Heart left ventricle (tissue), 16 donors: ENCODE results near the gene TDG. TPM values are rescaled to one million over a fixed set of nuclear protein-coding genes. Genes with fewer than 3 reads are reported as not detected.

ENCODE experiments used
- ATAC-seq, 4 donors: fragments of 200-7000 bp; cut with Tn5 transposase; one replicate each; pipeline ENCODE4 v1.9.1; 2020 to 2022; ENCODE audit warnings: moderate library complexity in 4 of 4, mild to moderate bottlenecking in 3 of 4, moderate number of reproducible peaks in 1 of 4
- DNase-seq, 5 donors: peaks; one replicate each; pipeline ENCODE4 v3.0.0-alpha.2; 2020
- H3K27ac ChIP-seq, 12 donors: fragments of 200-600 bp; sonication (generic) in 4 of 12; one replicate each; pipeline versions ENCODE4 v1.5.0 to v1.8.0; 2016 to 2022; ENCODE audit warnings: mild to moderate bottlenecking in 2 of 12
- H3K27me3 ChIP-seq, 9 donors: fragments of 200-600 bp; sonication (generic) in 2 of 9; one replicate each; pipeline versions ENCODE4 v1.5.1 to v1.8.0; 2016 to 2022; ENCODE audit warnings: mild to moderate bottlenecking in 3 of 9
- H3K36me3 ChIP-seq, 9 donors: fragments of 200-600 bp; sonication (generic) in 2 of 9; one replicate each; pipeline versions ENCODE4 v1.5.0 to v1.8.0; 2018 to 2022; ENCODE audit warnings: mild to moderate bottlenecking in 2 of 9
- H3K4me1 ChIP-seq, 12 donors: fragments of 200-600 bp; sonication (generic) in 4 of 12; one replicate each; pipeline versions ENCODE4 v1.5.0 to v1.8.0; 2016 to 2022; ENCODE audit warnings: mild to moderate bottlenecking in 3 of 12
- H3K4me3 ChIP-seq, 12 donors: fragments of 200-600 bp; sonication (generic) in 4 of 12; one replicate each; pipeline versions ENCODE4 v1.5.0 to v1.8.0; 2017 to 2022; ENCODE audit warnings: mild to moderate bottlenecking in 9 of 12, moderate library complexity in 4 of 12
- H3K9me3 ChIP-seq, 12 donors: fragments of 200-600 bp; sonication (generic) in 4 of 12; one replicate each; pipeline versions ENCODE4 v1.5.0 to v1.8.0; 2016 to 2022; ENCODE audit warnings: mild to moderate bottlenecking in 1 of 12
- POLR2A ChIP-seq, 2 donors: fragments of 450-650 bp; IDR thresholded peaks; one replicate each; pipeline ENCODE4 v1.6.1; 2017; ENCODE audit warnings: antibody characterized with exemption in 2 of 2, mild to moderate bottlenecking in 2 of 2, moderate library complexity in 2 of 2
- WGBS, 4 donors: extraction: QIAGEN DNeasy Blood & Tissue Kit in 2 of 4; methylation state at CpG; one replicate each; pipeline versions ENCODE4 v1.1.5 to v1.1.7; 2013 to 2018; 5-methylcytosine and 5-hydroxymethylcytosine counted together
- intact Hi-C, 10 donors: fragments of 100-400 bp; cut with DNase I; formaldehyde crosslinking; loops; one replicate each; pipeline versions ENCODE4 v1.11.1 to v1.14.2; 2022
- polyA plus RNA-seq, 2 donors: library from polyadenylated mRNA; stranded (reverse); fragments of 200-250 nt; gene quantifications; one replicate each; pipeline ENCODE4 v1.2.3, GENCODE V29; 2013
- total RNA-seq, 9 donors: library from RNA; depleted of rRNA in 2 of 9; stranded (reverse); fragments of >200 nt in 2 of 9; fragmentation: NEBNext Ultra II Directional in 3 of 9; extraction: Animal tissue kit (Norgen Biotek cat#: 25700) in 3 of 9; gene quantifications; one replicate each; pipeline versions ENCODE4 v1.1.0 to v1.2.4, GENCODE V29; 2016 to 2023
- TF ChIP-seq, protein P1 (sequence below), 12 donors: fragments of 200-600 bp; sonication (generic) in 4 of 12; IDR thresholded peaks; one replicate each; pipeline versions ENCODE4 v1.5.0 to v1.8.0; 2018 to 2022; ENCODE audit warnings: antibody characterized with exemption in 12 of 12, mild to moderate bottlenecking in 5 of 12
- donor health status: ischemic (EF 13 %, LVEDD 7.1; RV severe dilation, severe dysfunction).
- donor health status: healthy with polysubstance abuse.
- donor health status: DM: no; HTN: yes; CAD: no.
- donor health status: DM: no; HTN: no; CAD: no.
- donor health status: ischemic (EF 25% LVEDD 6.9; RV normal size, moderate dysfunction).
- donor health status: ischemic (EF 25% LVEDD 5.7; RV mildly dilated, moderate dysfunction).
- donor health status: healthy.
- donor health status: DM: yes; HTN: yes; CAD: no.
- donor health status: ischemic (EF 35%, LVEDD 5.7; RV mildly dilated, moderate dysfunction).
- donor health status: nonischemic (EF 11% LVEDD 7.7; RV severe dilation, severe dysfunction).
- donor health status: DM: yes; HTN: yes; CAD: no.
- donor health status: PGD.
- donor health status: ischemic (EF 29% LVEDD 5.4; RV normal size, mild dysfunction).
- donor health status: nonischemic (EF 23%, LVEDD 6.1; RV moderate dilation, normal function).

TDG gene
- total and polyA plus RNA-seq, 11 donors: 7.4 to 15.5 (median 13.1) TPM

DNA sequence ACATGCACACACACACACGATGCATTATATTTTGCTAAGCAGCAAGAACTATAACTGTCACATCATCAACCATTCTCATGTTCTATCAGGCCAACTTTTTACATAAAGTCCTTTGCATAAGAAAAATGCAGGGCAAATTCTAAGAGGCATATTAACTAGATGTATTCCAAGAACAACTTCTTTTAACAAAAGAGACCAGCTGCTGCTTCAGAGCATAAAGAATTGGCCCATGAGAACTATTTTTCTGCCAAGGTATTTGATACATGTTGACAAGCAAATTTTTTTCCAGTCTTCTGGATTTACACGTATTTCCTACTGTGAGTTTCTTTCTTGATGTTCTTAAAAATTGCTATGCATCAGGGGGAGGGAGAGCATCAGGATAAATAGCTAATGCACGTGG lies 57.1 kb downstream of the TDG start:
- H3K27me3 ChIP-seq: no peaks in the 10 kb centered on the region
- WGBS, 4 donors: 56 to 68% (median 66%) methylated on average over 3 of the region's 3 CpGs
- H3K4me1 ChIP-seq: peaks cover 0 to 15% (median 6%) of the 10 kb centered on the region in 12 donors
- H3K36me3 ChIP-seq: no peaks in the 10 kb centered on the region
- H3K27ac ChIP-seq: no peak overlapping the region
- peaks cover 0 to 13% (median 0%) of the 10 kb centered on the region in 12 donors for H3K9me3 ChIP-seq
- DNase-seq (no peak), ATAC-seq (no peak)
- H3K4me3 ChIP-seq: no peak overlapping the region
- intact Hi-C loops: no loop called here
- no peak for TF ChIP-seq POLR2A (IDR thresholded peaks at IDR 0.05)
- TF ChIP-seq, protein P1, sequence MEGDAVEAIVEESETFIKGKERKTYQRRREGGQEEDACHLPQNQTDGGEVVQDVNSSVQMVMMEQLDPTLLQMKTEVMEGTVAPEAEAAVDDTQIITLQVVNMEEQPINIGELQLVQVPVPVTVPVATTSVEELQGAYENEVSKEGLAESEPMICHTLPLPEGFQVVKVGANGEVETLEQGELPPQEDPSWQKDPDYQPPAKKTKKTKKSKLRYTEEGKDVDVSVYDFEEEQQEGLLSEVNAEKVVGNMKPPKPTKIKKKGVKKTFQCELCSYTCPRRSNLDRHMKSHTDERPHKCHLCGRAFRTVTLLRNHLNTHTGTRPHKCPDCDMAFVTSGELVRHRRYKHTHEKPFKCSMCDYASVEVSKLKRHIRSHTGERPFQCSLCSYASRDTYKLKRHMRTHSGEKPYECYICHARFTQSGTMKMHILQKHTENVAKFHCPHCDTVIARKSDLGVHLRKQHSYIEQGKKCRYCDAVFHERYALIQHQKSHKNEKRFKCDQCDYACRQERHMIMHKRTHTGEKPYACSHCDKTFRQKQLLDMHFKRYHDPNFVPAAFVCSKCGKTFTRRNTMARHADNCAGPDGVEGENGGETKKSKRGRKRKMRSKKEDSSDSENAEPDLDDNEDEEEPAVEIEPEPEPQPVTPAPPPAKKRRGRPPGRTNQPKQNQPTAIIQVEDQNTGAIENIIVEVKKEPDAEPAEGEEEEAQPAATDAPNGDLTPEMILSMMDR (IDR thresholded peaks at IDR 0.05): no peak

- DNase-seq: no peak
- 47 to 74% (median 69%) methylated on average over 2 of the region's 2 CpGs for WGBS, 4 donors
- Histone ChIP-seq H3K9me3 (peaks cover 0 to 13% (median 0%) of the 10 kb centered on the region in 12 donors), H3K27me3 (no peaks in the 10 kb centered on the region), H3K4me3 (no peak overlapping the region), H3K27ac (no peak overlapping the region), H3K4me1 (peaks cover 0 to 18% (median 6%) of the 10 kb centered on the region in 12 donors), H3K36me3 (no peaks in the 10 kb centered on the region)
- ATAC-seq: no peak
- no peak for TF ChIP-seq POLR2A (IDR thresholded peaks at IDR 0.05)
- TF ChIP-seq, protein P1 (IDR thresholded peaks at IDR 0.05): no peak
- intact Hi-C loops: no loop called here
Observed at GRCh38 chr12:104023710-104024109, 58.0 kb downstream of the TDG start.

DNA sequence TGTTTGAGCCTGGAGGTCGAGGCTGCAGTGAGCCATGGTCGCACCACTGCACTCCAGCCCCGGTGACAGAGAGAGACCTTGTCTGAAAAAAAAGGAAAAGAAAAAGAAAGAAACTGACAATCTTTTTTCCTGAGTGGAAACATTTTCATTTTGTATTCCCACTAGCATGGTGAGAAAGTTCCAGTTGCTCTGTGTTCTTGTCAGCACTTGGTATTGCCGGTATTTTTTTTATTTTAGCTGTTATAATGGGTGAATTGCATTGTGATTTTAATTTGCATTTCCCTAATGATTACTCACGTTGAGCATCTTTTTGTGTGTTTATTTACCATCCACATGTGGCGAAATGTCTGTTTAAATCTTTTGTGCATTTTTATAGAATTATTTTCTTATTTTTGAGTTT lies 58.7 kb downstream of the TDG start:
- H3K9me3 ChIP-seq: peaks cover 0 to 13% (median 0%) of the 10 kb centered on the region in 12 donors
- intact Hi-C loops: no loop called here
- H3K4me3 ChIP-seq: no peak overlapping the region
- no peak overlapping the region for H3K27ac ChIP-seq
- no peaks in the 10 kb centered on the region for H3K36me3 ChIP-seq
- TF ChIP-seq, protein P1 (IDR thresholded peaks at IDR 0.05): no peak
- TF ChIP-seq POLR2A (IDR thresholded peaks at IDR 0.05): no peak
- DNase-seq (no peak), ATAC-seq (no peak)
- 92 to 94% (median 93%) methylated on average over 6 of the region's 6 CpGs for WGBS, 4 donors
- H3K4me1 ChIP-seq: peaks cover 0 to 18% (median 6%) of the 10 kb centered on the region in 12 donors
- H3K27me3 ChIP-seq: no peaks in the 10 kb centered on the region

GRCh38 chr12:104025771-104026170 lies 60.1 kb downstream of the TDG start:
- Histone ChIP-seq H3K4me3 (no peak overlapping the region), H3K4me1 (peaks cover 0 to 18% (median 6%) of the 10 kb centered on the region in 12 donors), H3K9me3 (peaks cover 0 to 13% (median 0%) of the 10 kb centered on the region in 12 donors), H3K27me3 (no peaks in the 10 kb centered on the region), H3K27ac (no peak overlapping the region), H3K36me3 (no peaks in the 10 kb centered on the region)
- WGBS, 4 donors: 91 to 100% (median 93%) methylated on average over 2 of the region's 2 CpGs
- ATAC-seq (no peak), DNase-seq (no peak)
- intact Hi-C loops: no loop called here
- TF ChIP-seq, protein P1 (IDR thresholded peaks at IDR 0.05): no peak
- no peak for TF ChIP-seq POLR2A (IDR thresholded peaks at IDR 0.05)
